22Rv1 (cell line): ENCODE results near the gene FAM107A.

ENCODE experiments used
- ZFX ChIP-seq: fragments of 450-650 bp; IDR thresholded peaks from 2 replicates; pipeline ENCODE4 v1.6.1; 2017; ENCODE audit warnings: antibody characterized with exemption, borderline replicate concordance
- TF ChIP-seq, protein P1 (sequence below): fragments of 450-650 bp; IDR thresholded peaks from 2 replicates; pipeline ENCODE4 v1.5.1; 2017; ENCODE audit warnings: mild to moderate bottlenecking

DNA sequence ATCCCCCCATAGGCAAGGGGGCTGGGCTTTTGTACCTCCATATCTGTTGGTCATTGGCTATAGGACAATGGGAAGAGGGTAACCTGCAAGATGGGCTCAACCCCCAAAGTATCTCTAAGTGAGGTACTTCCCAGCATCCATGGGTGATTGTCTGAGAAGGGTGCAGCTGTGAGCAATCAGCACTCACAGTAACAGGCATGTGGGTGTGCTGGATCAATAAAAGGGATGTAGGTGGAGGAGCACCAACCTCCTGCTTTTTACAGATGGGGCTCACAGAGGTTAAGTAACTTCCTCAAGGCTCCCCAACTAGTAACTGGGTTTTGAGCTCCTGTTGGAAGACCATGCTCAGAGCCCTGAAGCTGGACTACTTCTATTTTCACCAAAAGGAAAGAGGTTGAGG, 26.4 kb upstream of the FAM107A start:
- TF ChIP-seq, protein P1, sequence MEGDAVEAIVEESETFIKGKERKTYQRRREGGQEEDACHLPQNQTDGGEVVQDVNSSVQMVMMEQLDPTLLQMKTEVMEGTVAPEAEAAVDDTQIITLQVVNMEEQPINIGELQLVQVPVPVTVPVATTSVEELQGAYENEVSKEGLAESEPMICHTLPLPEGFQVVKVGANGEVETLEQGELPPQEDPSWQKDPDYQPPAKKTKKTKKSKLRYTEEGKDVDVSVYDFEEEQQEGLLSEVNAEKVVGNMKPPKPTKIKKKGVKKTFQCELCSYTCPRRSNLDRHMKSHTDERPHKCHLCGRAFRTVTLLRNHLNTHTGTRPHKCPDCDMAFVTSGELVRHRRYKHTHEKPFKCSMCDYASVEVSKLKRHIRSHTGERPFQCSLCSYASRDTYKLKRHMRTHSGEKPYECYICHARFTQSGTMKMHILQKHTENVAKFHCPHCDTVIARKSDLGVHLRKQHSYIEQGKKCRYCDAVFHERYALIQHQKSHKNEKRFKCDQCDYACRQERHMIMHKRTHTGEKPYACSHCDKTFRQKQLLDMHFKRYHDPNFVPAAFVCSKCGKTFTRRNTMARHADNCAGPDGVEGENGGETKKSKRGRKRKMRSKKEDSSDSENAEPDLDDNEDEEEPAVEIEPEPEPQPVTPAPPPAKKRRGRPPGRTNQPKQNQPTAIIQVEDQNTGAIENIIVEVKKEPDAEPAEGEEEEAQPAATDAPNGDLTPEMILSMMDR, result no peak
- TF ChIP-seq ZFX, result no peak
